Stimulated activated CD8-positive, alpha-beta memory T cell treated with anti-CD3 and anti-CD28 coated beads, Interleukin-15, amount 100 ng/mL, for 4 hours (primary cell): ENCODE results near the gene PLCXD3.
"Not testable (repeated sequence)": the region's sequence is repeated elsewhere in the genome, so short reads cannot be mapped to it uniquely, and the experiment has no call there.

Experiments
- DNase-seq, 2 donors: peaks; one replicate each; pipeline ENCODE4 v3.0.0-alpha.2; 2020; ENCODE audit warnings: low read depth in 2 of 2

PLCXD3 gene

DNA sequence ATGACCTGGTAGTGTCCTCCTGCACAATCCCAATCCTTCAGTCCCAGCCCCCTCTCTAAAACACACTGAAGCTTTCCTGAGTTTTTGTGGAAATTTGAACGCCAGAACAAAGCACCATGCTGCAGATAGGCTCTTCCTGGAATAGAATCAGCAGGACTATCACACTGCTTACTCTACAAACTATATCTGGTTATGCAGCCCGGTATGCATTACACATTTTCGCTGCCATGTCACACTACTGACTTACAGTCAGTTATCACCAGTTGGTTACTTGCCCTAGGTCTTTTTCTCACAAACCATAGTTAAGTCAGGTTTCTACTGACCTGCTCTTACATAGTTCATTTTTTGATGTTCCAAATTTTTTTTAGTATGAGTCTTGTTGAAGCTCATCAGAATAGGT lies 24.9 kb downstream of the PLCXD3 start:
- no peak for DNase-seq

- no peak for DNase-seq
Measured at GRCh38 chr5:41482715-41483114, 27.7 kb downstream of the PLCXD3 start.

DNA sequence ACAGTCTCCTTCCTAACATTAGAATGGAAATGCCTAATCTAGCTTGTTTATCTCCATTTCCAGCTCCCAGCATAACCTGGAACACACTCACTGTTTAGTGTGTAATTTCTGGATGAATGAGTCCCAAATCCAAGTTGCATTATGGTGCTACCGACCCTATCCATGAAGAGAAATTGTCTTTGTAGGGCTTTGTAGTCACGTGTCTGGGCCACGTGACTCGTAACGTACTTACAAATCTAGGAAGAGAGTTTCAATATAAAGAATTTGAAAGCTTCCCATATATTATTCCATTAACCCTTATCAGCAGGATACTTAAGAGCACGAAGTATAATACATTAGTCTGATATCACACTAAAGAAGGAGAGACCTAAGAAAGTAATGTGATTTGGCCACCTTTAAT lies 28.2 kb downstream of the PLCXD3 start:
- DNase-seq, result no peak

GRCh38 chr5:41471571-41472208 lies 38.7 kb downstream of the PLCXD3 start:
- DNase-seq, result not testable (repeated sequence)

DNA sequence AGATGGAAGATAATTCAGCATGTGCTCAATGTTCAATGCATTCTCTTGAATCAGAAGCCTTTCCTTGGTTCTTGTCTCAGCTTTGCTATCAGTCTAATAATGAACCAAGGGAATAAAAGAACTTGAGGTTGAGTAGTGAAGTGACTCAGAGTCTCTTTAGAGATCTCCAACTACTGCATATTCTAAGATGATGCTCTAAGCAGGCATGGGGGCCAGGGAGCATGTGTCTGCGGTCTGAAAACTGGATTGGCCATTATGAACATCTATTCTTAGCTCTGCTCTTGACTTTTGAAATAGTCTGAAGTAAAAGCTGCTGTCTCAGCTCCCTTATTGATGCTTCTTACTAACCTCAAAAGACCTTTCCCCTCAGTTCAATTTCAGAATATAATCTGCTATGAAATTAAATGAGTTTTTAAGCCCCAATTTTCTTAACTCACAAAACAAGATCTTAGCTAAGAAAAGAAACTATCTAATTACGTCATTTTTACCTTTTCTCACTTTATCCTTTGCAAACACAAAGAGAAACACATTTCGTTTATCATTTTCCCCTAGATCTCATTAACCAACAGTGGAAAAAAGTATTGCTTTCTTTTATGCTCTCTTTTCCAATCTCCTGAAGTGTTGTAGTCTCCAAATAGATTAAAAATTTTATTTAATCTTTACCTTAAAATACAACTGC lies 44.8 kb downstream of the PLCXD3 start:
- no peak for DNase-seq

- DNase-seq, result no peak
Measured at GRCh38 chr5:41459557-41459956, 50.8 kb downstream of the PLCXD3 start.

GRCh38 chr5:41457094-41457493 lies 53.3 kb downstream of the PLCXD3 start:
- DNase-seq, result no peak

GRCh38 chr5:41452506-41452905 lies 57.9 kb downstream of the PLCXD3 start:
- DNase-seq, result no peak

DNA sequence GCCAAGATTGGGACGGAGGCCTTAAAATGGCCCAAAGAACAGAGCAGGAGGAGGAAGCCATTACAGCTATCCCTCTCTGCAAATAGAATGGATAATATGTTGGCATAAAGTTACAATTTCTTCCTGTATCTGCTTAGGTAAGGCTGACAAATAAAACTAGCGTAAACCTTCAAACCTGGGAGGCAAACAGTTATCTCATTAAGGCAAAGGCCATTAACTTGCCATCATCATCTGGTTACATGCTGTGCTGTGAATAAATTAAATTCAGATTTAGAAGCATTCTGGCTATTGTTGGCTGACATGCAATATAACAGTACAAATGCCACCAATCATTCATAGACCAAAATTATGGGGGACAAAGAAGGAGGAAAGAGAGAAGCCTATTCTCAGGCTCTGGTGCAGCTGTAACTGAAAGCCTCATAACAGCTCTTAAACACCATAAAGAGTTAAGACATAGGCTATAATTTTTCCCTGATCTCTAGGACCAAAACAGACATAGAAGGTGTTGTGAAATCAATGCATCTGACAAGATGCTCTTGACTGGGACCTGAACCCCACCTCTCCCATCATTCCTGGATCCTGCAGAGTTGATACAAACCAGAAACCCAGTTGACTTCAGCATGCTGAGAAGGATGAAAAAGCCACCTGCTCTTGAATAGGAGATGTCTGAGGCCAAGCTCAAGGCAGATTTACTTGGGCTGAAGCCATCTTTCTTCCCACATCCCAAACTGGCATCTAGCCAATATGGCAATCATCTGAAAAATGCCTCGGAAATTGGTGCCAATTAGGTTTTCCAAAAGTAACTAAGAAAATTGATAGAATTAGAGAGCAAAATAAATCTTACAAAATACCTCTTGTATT lies 62.5 kb downstream of the PLCXD3 start:
- DNase-seq, result no peak

GRCh38 chr5:41445937-41446563 lies 64.4 kb downstream of the PLCXD3 start:
- no peak for DNase-seq

GRCh38 chr5:41435276-41435675 lies 75.1 kb downstream of the PLCXD3 start:
- no peak for DNase-seq

- DNase-seq, result no peak
Measured at GRCh38 chr5:41433552-41434181, 76.7 kb downstream of the PLCXD3 start.

DNA sequence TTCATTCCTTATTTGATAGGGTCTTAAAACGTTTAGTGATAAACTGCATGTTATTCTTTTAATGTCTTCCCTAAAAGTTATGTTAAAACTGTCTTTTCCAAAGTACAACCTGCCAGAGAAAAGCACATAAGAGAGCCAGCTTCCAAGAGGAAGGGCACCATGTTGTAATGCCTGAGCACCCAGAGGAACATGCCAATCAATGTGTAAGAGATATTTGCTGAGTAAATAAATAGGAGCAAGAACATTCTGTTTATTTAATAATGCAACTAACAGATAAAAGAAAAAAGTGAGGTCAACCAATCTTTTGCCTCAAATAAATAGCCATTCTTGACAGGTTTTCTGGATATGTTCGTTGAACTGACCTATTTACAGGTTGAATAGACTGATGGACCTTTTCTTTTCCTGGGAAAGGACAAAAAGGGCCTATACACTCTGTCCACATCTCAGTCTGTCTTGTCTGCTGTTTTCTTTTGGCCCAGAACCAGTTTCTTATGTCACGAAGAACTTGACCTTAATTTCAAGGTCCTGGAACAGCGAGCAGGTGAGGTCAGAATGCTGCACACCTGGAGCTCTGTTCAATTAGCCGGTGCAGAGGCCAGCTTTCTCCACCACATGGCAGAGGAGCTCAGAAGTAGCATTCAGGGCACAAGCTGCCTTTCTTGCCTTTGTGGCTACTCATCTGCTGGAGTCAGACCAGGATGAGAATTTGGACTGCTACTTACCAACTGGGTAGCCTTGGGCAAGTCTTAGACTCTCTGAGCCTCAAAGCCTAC lies 77.7 kb downstream of the PLCXD3 start:
- DNase-seq, result no peak

DNA sequence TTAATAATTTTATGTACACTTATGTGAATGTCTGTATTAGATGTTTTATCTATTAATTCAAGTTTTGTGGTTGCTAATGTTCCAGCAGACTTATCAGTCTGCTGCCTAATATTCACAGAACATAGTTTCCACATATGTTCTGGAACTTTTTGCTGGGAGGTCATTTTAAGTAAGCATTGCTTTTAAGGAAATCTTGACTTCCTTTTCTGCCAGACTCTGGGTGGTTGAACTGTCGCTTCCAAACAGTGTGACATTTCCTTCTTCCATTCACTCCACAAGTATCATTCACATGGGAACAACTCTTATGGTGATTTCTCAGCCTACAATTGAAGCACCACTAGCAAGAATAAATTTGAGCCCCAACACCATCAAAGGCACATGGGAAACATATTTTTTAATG lies 82.9 kb downstream of the PLCXD3 start:
- no peak for DNase-seq

DNA sequence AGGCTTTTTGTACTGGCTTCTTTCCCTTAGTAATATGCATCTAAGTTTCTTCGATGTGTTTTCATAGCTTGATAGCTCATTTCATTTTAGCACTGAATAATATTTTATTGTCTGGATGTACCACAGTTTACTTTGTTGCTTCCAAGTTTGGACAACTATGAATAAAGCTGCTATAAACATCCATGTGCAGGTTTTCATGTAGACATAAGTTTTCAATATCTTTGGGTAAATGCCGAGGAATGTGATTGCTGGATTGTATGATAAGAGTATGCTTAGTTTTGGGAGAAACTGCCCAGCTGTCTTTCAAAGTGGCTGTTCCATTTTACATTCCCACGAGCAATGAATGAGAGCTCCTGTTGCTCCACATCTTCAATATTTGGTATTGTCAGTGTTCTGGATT lies 84.7 kb downstream of the PLCXD3 start:
- no peak for DNase-seq

- no peak for DNase-seq
Measured at GRCh38 chr5:41420492-41421067, 89.8 kb downstream of the PLCXD3 start.

DNA sequence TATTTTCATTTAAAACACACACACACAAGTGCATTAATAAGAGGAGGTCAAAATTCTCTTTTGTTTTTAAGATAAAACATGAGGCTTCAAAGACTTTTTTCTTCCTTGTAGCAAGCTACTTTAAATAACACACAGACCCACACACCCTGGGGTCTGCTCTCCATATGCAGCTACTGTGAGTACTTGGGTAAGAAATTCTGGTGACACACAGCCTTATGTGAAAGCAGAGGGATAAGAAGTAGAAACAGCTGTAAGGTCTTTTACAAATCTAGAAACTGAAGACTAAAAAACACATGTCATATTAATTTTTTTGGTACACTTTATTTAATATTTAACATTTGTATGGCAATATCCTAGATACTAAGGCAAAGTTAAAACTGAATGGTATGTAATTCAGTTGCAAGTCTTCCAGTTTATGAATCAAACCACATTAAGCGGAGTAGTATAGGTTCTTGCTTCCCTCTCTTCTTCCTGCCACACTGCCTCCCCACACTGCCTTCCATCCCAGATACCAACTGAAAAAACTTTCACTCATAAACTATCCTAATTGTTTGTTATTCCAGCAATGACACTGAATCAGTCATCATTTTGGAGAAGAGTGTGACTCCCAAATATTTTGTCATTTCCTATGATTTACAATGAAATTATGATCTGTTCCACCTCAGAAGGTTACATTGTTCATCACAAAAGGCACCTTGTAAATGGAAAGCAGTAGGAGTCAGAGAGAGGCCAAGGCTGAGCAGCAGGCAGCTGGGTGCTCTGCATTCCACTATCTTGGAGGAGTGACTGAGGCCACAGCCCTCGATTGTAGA lies 92.0 kb downstream of the PLCXD3 start:
- no peak for DNase-seq

GRCh38 chr5:41416336-41416735 lies 94.1 kb downstream of the PLCXD3 start:
- DNase-seq, result no peak

- DNase-seq, result no peak
Measured at GRCh38 chr5:41415242-41415641, 95.2 kb downstream of the PLCXD3 start.

- no peak for DNase-seq
Measured at GRCh38 chr5:41414598-41414997, 95.8 kb downstream of the PLCXD3 start.
